SU-DHL-6 (cell line): Measurements from ENCODE around the gene CDH13.

Source experiments
- H2AFZ ChIP-seq: fragments of 200-600 bp; sonication (generic); 2 replicates; pipeline ENCODE4 v1.6.1; 2014; ENCODE audit warnings: low read depth, mild to moderate bottlenecking, moderate library complexity, mixed read lengths, antibody characterized with exemption, low read length; ENCODE audit not compliant: severe bottlenecking
- H3F3A ChIP-seq: fragments of 200-600 bp; shearing (Covaris generic); 2 replicates; pipeline ENCODE4 v1.6.0; 2016; ENCODE audit warnings: antibody characterized with exemption, mild to moderate bottlenecking; ENCODE audit not compliant: insufficient read depth
- H3K27ac ChIP-seq: fragments of 200-600 bp; sonication (generic); 2 replicates; pipeline ENCODE4 v1.5.1; 2016; ENCODE audit warnings: low read depth, mild to moderate bottlenecking, low read length, moderate library complexity, mixed read lengths
- H3K27me3 ChIP-seq: fragments of 200-600 bp; sonication (generic), shearing (Covaris generic); 2 replicates; pipeline ENCODE4 v1.6.0; 2014; ENCODE audit warnings: mild to moderate bottlenecking, low read length
- H3K36me3 ChIP-seq: fragments of 200-600 bp; sonication (generic); 2 replicates; pipeline ENCODE4 v1.6.1; 2014; ENCODE audit warnings: mild to moderate bottlenecking, low read length, mixed read lengths
- H3K4me2 ChIP-seq: fragments of 300-600, 200-600 bp; shearing (Covaris generic), sonication (generic); 2 replicates; pipeline ENCODE4 v1.6.0; 2014; ENCODE audit warnings: low read length, low read depth, mild to moderate bottlenecking; ENCODE audit not compliant: poor library complexity, severe bottlenecking
- H3K4me3 ChIP-seq: fragments of 200-600 bp; sonication (generic); 2 replicates; pipeline ENCODE4 v1.5.1; 2014; ENCODE audit warnings: antibody characterized with exemption, low read length, mild to moderate bottlenecking, mixed read lengths; ENCODE audit not compliant: insufficient read depth, poor library complexity, severe bottlenecking
- H3K79me2 ChIP-seq: fragments of 200-600 bp; sonication (generic); 2 replicates; pipeline ENCODE4 v1.6.1; 2014; ENCODE audit warnings: mild to moderate bottlenecking, low read length, moderate library complexity; ENCODE audit not compliant: insufficient read depth
- H3K9ac ChIP-seq: fragments of 200-600 bp; sonication (generic); 2 replicates; pipeline ENCODE4 v1.7.0; 2014; ENCODE audit warnings: mild to moderate bottlenecking, low read length
- H3K9me2 ChIP-seq: fragments of 200-600 bp; sonication (generic); replicated peaks from 2 replicates; pipeline ENCODE4 v1.6.1; 2014; ENCODE audit warnings: low read length; ENCODE audit not compliant: insufficient read depth
- H3K9me3 ChIP-seq: fragments of 200-600 bp; sonication (generic); 2 replicates; pipeline ENCODE4 v1.6.1; 2014; ENCODE audit warnings: low read length, mixed read lengths; ENCODE audit not compliant: insufficient read depth
- H4K20me1 ChIP-seq: fragments of 200-600 bp; sonication (generic); 2 replicates; pipeline ENCODE4 v1.6.1; 2014; ENCODE audit warnings: low read depth, mild to moderate bottlenecking, antibody characterized with exemption, low read length, moderate library complexity, mixed read lengths
- EZH2phosphoT487 ChIP-seq: fragments of 200-600 bp; sonication (generic), shearing (Covaris generic); conservative IDR thresholded peaks from 2 replicates; pipeline ENCODE4 v1.6.1; 2018; ENCODE audit warnings: mild to moderate bottlenecking, antibody characterized with exemption, low read length, moderate library complexity, mixed read lengths
- TF ChIP-seq, protein P1 (sequence below): fragments of 200-600 bp; sonication (generic); IDR thresholded peaks from one replicate; pipeline ENCODE4 v1.5.1; 2017; ENCODE audit warnings: antibody characterized with exemption, mild to moderate bottlenecking, low read length, moderate library complexity; ENCODE audit not compliant: insufficient read depth, poor library complexity, severe bottlenecking

CDH13 gene

GRCh38 chr16:83737729-83738354 is 1111.1 kb downstream of the CDH13 start:
- no peaks in the 10 kb centered on the region for H3F3A ChIP-seq
- H2AFZ ChIP-seq = no peak overlapping the region
- H3K27me3 ChIP-seq = no peaks in the 10 kb centered on the region
- no peak for TF ChIP-seq EZH2phosphoT487
- TF ChIP-seq, protein P1, sequence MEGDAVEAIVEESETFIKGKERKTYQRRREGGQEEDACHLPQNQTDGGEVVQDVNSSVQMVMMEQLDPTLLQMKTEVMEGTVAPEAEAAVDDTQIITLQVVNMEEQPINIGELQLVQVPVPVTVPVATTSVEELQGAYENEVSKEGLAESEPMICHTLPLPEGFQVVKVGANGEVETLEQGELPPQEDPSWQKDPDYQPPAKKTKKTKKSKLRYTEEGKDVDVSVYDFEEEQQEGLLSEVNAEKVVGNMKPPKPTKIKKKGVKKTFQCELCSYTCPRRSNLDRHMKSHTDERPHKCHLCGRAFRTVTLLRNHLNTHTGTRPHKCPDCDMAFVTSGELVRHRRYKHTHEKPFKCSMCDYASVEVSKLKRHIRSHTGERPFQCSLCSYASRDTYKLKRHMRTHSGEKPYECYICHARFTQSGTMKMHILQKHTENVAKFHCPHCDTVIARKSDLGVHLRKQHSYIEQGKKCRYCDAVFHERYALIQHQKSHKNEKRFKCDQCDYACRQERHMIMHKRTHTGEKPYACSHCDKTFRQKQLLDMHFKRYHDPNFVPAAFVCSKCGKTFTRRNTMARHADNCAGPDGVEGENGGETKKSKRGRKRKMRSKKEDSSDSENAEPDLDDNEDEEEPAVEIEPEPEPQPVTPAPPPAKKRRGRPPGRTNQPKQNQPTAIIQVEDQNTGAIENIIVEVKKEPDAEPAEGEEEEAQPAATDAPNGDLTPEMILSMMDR = no peak
- H3K9ac ChIP-seq = no peak overlapping the region
- no peak overlapping the region for H3K4me3 ChIP-seq
- H4K20me1 ChIP-seq = no peaks in the 10 kb centered on the region
- H3K27ac ChIP-seq = no peak overlapping the region
- no peaks in the 10 kb centered on the region for H3K79me2 ChIP-seq
- no peaks in the 10 kb centered on the region for H3K36me3 ChIP-seq
- peaks cover 13% of the 10 kb centered on the region for H3K9me3 ChIP-seq
- no peaks in the 10 kb centered on the region for H3K9me2 ChIP-seq
- no peak overlapping the region for H3K4me2 ChIP-seq

DNA sequence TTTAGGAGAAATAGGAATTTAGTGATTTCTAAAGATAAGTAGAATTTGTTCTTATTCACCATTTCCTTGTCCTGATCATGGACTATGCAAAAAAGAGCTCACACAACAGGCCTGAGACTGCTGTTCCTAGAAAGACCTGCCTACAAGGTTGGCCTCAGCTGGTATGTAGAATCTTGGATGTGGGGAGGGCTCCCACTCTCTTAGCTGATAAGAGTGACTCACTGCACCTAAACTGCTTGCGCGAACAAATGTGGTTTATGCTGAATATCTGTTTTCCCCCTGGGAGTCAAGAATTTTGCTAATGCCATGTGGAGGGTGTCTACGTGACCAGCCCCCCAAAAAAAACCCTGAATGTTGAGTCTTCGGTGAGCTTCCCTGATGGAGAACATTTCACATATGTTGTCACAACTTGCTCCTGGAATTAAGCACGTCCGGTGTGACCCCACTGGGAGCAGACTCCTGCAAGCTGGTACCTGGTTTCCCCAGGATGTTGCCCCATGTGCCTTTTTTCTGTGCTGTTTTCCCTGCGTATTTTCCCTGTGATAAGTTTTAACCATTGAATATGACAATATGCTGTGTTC is 1112.2 kb downstream of the CDH13 start:
- no peaks in the 10 kb centered on the region for H3K27me3 ChIP-seq
- H3K36me3 ChIP-seq = no peaks in the 10 kb centered on the region
- no peaks in the 10 kb centered on the region for H3K9me2 ChIP-seq
- H3F3A ChIP-seq = no peaks in the 10 kb centered on the region
- H3K9me3 ChIP-seq = peaks cover 9% of the 10 kb centered on the region
- TF ChIP-seq, protein P1 = no peak
- no peak for TF ChIP-seq EZH2phosphoT487
- no peaks in the 10 kb centered on the region for H3K79me2 ChIP-seq
- H4K20me1 ChIP-seq = no peaks in the 10 kb centered on the region
- no peak overlapping the region for H3K9ac ChIP-seq
- H3K4me3 ChIP-seq = no peak overlapping the region
- no peak overlapping the region for H3K27ac ChIP-seq
- no peak overlapping the region for H3K4me2 ChIP-seq
- no peak overlapping the region for H2AFZ ChIP-seq

GRCh38 chr16:83742124-83742899 is 1115.5 kb downstream of the CDH13 start:
- no peak overlapping the region for H3K27ac ChIP-seq
- no peaks in the 10 kb centered on the region for H3K9me3 ChIP-seq
- H3K9me2 ChIP-seq = no peaks in the 10 kb centered on the region
- H3F3A ChIP-seq = no peaks in the 10 kb centered on the region
- no peak for TF ChIP-seq EZH2phosphoT487
- TF ChIP-seq, protein P1 = no peak
- H3K36me3 ChIP-seq = no peaks in the 10 kb centered on the region
- no peaks in the 10 kb centered on the region for H4K20me1 ChIP-seq
- H3K27me3 ChIP-seq = no peaks in the 10 kb centered on the region
- H3K79me2 ChIP-seq = no peaks in the 10 kb centered on the region
- no peak overlapping the region for H3K4me2 ChIP-seq
- H2AFZ ChIP-seq = no peak overlapping the region
- no peak overlapping the region for H3K9ac ChIP-seq
- H3K4me3 ChIP-seq = no peak overlapping the region
